Posterior cingulate gyrus (tissue), 11 donors: ENCODE measurements around the gene SMPD3.
"Not testable (repeated sequence)": the region's sequence is repeated elsewhere in the genome, so short reads cannot be mapped to it uniquely, and the experiment has no call there.

Experiments
- DNase-seq, 10 donors: peaks; one replicate each; pipeline versions ENCODE4 v3.0.0 to v3.0.0-alpha.2; 2020 to 2021; ENCODE audit warnings: mixed read lengths in 3 of 10
- intact Hi-C: fragments of 100-400 bp; cut with DNase I; formaldehyde crosslinking; loops from one replicate; pipeline ENCODE4 v1.15.1; 2023

Gene SMPD3

DNA sequence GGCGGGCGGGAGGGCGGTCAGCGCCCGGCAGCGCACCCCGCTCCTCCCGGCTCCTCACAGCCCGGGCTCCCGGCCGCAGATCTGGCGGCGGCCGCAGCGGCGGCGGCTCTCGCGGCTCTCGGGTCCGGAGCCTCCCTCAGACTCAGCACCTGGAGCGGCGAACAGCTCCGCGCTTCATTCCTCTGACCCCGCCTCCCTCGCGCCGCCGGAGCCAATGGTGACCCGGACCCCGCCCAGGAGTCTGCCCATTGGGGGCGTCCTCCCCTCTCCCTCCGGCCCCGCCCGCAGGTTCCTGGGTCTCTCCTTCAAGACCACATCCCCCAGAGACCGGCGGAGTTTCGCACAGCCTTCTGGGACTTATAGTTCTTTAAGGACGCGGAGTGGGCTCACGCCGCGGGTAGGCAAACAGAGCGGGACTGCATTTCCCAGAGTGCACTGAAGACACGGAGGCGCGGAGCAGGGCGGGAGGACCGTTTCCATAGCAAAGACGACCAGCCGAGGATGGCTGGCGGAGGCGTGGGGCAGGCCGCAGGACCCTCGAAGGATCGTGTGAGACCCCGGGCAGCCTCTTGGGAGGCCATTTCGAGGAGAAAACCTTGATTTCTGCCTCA is at the start of gene SMPD3:
Gene SMPD3 (minus strand): TSS at position 149 of the 611 bp plus-strand sequence. CDS start 76,327 bp downstream, outside the sequence.
- intact Hi-C loops: no loop called here
- peak; percentile 98 to 100 (median 100) for DNase-seq

DNA sequence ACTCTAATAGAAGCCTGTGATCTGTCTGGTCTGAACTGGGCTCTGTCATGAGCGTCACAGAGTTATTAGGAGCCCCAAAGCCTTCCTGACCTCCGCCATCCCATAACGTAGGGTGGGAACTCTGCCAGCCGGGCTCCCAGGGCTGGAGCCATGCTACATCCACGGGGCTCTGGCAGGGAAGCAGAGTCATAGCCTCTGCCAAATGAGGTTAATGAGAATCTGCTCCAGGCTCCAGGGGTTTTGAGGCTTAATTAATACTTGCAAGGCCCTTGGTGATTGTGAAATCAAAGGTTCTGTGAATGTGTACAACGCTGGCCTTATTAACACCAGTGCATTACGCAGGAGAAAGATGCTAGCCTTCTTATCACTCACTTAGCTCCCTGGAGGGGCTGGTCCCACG is 48.4 kb upstream of the SMPD3 start:
- peak in 2 of 10 donors; percentile 24 to 38 for DNase-seq
- intact Hi-C loops: no loop called here

DNA sequence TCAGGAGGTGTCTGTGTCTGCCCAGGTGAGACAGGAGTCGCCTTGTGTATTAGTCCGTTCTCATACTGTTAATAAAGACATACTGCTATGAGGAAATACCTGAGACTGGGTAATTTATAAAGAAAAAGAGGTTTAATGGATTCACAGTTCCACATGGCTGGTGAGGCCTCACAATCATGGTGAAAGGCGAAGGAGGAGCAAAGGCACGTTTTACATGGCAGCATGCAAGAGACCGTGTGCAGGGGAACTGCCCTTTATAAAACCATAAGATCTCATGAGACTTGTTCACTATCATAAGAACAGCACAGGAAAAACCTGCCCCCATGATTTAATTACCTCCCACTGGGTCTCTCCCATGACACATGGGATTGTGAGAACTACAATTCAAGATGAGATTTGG is 46.0 kb upstream of the SMPD3 start:
- DNase-seq: peak in 2 of 10 donors; percentile 14 to 21
- intact Hi-C loops: not testable (repeated sequence)

DNA sequence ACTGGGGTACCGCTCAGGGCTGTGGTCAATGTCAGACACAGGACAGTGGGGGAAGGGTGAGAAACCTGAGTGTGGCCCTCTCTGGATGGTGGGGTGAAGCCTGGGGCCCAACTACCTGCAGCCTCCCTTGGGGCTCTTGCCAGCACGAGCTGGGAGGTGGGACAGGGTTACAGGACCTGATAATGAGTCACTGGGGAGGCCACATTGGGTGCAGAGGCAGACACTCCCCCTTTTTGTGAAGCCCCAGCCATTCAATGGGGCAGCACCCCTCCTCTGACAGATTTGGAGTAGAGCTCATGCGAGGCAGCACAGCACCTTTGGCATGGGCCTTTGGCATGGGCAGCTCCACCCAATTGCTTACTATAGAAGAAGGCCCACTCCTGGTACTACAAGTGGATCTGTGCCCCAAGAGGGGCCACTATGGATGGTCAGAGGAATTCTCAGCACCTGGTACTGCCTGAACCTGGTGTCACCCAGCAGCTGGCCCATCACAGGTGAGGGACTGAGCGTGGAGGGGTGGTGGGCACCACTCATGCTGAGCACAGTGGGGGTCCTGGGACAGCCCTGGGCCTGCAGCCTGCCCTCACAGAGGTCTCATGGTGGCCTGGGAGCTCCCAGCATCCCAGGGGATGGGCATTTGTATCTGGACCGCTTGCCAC is 45.2 kb upstream of the SMPD3 start:
- DNase-seq: peak in 2 of 10 donors; percentile 63 to 64
- intact Hi-C loops: no loop called here

DNA sequence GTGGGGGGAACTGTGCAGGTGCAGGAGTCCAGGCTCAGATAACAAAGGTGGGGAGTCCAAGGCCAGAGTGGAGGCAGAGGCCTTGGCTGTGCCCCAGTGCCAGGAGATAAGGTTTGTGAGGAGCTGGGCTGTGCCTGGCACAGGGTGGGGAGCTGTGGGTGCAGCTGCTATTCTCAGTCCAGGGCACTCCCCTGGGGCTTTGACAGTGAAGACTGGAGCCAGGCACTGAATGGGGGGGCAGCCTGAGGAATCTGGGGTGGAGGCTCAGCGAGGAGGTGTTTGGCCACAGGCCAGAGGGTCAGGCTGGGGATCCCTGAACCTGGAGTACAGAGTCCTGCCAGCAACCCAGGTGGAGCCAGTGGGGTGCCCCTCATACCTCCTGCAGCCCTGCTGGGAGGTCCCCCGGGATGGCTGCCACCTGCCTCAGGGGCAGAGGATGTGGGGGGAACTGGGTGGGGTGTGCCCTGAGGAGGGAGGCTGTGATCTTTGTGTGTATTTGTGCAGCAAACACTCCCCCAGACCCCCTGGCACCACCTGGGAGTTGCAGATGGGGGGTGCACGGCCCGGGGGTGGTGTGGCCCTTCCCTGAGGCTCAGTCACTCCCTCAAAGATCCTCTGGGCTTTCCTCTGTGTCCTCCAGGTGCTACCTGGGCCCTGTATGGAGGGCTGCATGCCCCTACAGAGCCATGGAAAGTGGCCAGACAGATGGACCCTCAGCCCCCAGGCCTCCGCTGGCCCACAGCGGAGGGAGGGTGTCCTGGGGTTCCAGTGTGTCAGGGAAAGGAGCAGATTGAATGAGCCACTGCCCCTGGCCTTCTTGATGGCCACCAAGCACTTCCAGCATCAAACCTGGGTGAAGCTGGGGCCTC is 44.5 kb upstream of the SMPD3 start:
- DNase-seq: peak in 2 of 10 donors; percentile 63 to 69
- intact Hi-C loops: no loop called here

DNA sequence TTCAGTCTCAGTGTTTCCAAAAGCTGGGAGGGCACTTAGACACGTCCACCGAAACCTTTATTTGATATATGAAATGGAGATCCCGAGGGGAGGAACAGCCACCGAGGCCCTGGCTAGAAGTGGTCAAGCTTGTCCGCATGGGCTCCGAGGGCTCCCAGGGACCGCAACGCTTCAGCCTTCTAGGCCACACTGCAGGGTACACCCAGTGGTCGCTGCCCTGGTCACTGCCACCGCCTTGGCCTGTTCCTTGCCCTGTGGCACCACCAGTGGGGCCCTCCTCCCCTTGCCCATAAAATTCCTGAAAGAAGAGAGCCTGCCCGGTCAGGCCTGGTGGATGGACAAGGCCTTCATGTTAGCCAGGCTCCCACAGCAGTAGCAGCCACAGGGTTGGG is 43.8 kb upstream of the SMPD3 start:
- DNase-seq: peak in 2 of 10 donors; percentile 45 to 59
- intact Hi-C loops: no loop called here

DNA sequence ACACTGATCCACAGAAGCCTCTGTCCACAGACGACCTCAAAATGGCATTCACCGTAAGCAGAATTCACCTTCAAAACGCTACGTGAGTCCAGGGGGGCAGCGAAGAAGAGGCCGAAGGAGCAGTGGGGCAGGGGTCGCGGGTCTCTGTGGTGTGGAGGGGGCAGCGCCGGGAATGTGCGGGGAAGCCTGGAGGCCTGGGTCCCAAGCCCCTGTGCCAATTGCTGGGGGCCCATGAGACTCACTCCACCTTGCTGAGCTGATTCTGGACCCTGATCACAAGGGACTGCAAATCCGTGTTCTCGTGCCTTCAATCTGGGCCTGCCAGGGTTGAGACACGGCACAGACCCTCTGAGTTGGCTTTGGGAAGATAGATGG is 43.3 kb upstream of the SMPD3 start:
- peak in 1 of 10 donors; percentile 30 for DNase-seq
- intact Hi-C loops: no loop called here

DNA sequence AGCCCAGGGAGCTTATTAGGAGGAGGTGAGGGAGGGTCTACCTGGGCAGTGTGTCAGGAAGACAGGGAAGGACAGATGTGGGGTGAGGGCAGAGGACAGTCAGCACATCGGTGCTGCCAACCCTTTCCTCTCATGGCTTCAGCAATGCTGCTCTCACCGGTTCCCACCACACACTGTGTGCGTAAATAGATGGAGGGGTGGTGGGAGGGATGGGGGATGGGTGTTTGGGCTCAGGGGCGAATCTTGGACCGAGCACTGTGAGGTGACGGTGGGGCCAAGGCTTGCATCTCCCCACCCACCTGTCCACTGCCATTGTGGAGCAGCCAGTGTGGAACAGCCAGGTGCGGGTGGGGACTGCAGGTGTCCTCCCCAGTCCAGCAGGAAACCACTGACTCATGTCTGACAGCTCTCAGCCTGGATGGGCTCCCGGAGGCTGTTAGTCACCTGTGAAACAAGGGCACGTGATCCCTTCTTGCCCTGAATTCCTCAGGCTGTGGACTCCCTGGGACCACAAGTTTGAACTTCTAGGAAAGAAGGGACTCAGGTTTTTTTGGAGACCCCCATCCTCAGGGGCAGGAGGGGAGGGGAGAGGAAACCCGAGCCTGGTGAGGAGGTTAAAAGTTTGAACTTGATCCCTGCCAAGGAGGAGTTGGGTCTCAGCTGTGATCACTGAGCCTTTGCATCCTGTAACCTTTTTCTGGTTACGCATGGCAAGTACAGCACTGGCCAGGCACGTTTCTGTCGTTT is 42.7 kb upstream of the SMPD3 start:
- DNase-seq: peak in 5 of 10 donors; percentile 26 to 88 (median 81)
- intact Hi-C loops: no loop called here

DNA sequence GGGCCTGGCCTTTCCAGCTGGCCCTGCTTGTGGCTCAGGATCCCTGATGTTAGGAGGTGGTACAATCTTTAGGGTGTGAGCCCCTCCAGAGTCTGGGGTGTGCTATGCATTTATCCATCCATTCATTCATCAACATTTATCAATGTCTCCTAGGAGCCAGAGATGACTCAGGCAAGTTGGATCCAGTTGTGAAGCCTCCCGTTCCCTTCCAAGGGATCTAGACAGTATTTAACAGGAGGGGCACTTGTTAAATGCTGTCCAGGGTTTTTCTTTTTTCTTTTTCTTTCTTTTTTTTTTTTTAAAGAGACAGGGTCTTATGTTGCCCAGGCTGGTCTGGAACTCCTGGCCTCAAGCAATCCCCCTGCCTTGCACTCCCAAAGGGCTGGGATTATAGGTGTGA is 42.0 kb upstream of the SMPD3 start:
- intact Hi-C loops: no loop called here

DNA sequence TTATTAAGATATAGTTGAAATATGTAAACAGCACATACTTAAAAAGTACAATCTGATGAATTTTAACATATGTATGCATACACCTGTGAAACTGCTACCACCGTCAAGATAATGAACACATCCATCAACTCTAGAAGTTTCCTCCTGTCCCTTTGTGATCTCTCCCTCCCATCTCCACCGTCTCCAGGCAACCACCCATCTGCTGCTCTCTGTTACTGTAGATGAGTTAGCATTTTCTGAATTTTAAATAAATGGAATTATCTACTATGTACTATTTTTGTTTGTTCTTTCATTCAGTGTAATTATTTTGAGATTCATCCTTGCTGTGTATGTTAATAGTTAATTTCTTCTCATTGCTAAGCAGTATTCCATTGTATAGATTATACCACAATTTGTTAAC is 40.2 kb upstream of the SMPD3 start:
- intact Hi-C loops: no loop called here
- peak in 1 of 10 donors; percentile 35 for DNase-seq

More for the DNA sequence above, 42.0 kb upstream of the SMPD3 start:
- DNase-seq: peak in 1 of 10 donors; percentile 22

DNA sequence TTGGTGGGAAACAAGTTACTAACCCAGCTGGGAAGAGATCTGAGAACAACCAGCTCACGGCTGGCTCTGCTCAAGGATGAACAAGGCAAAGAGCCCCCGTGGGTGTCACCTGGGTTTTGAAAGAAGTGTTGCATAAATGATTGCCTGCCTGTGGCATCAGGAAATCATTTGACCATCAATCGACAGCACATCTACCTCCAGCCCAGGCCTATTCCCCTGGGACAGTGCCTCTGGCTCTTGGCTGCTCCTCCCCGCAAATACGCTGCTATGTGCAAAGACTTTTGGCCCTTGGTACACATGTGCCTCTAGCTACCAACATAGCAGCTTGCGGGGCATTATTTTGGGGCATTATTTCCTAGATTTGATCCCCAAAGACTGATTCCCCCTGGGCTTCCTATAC is 39.4 kb upstream of the SMPD3 start:
- peak in 1 of 10 donors; percentile 22 for DNase-seq
- intact Hi-C loops: no loop called here

DNA sequence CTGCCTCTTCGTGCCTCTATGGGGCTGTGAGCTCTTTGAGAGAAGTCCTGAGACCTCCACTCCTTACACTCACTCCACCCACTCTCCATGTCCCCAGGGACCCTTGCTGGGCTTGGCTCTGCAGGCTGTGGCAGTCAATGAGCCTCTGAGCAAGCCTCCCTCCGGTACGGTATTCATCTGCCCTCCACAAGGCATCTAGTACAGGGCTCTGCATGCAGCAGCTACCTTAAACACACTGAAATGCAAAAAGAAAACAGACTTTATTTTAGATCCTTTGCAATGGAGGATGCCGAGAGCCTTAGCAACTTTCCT is 38.9 kb upstream of the SMPD3 start:
- intact Hi-C loops: no loop called here
- peak in 1 of 10 donors; percentile 31 for DNase-seq

DNA sequence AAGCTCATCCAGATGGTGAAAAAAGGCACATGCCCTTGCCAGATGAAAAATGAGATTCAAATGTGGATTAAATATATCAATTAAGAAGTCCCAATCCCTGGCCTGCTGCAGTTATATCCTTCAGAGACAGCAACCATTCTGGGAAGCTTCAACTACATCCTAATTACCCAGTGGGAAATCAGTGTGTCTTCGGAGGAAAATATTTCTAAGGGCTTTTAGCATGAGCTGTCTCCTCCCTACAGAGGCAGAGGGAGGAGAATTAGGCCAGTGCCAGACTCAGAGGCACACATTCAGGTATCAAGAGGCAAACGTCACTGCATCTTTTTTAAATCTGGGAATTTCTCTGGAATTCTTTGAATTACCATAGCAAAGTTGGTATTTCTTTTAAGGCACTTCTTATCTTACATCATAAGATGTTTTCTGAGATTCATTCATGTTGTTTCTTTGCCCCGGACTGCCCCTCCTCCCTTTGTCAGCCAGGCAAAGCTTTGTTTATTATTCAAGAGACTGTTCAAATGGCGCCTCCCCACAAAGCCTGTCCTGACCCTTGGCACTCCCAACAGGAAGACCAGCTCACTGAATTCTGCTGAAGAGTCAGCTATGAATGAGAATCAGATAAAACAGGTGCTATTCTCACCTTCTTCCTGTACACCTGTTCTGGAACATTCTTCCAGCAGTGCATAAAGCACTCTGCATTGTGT is 38.3 kb upstream of the SMPD3 start:
- peak in 1 of 10 donors; percentile 49 for DNase-seq
- intact Hi-C loops: no loop called here

DNA sequence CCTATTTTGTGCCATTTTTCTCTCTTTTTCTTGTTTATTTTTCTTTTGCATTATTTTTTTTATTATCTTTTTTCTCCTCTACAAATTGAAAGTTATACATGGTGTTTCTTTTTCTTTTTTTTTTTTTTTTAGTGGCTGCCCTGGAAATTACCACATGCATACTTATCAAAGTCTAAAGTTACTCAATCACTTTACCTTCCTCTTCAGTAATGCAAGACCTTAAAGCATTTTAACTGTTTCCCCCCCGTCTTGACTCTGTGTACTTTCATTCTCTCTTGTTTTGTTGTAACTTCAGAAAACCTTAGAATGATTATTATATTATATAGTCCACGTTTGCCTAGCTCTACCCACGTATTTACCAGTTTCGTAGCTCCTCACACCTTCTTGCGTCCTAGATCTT is 33.3 kb upstream of the SMPD3 start:
- intact Hi-C loops: no loop called here

DNA sequence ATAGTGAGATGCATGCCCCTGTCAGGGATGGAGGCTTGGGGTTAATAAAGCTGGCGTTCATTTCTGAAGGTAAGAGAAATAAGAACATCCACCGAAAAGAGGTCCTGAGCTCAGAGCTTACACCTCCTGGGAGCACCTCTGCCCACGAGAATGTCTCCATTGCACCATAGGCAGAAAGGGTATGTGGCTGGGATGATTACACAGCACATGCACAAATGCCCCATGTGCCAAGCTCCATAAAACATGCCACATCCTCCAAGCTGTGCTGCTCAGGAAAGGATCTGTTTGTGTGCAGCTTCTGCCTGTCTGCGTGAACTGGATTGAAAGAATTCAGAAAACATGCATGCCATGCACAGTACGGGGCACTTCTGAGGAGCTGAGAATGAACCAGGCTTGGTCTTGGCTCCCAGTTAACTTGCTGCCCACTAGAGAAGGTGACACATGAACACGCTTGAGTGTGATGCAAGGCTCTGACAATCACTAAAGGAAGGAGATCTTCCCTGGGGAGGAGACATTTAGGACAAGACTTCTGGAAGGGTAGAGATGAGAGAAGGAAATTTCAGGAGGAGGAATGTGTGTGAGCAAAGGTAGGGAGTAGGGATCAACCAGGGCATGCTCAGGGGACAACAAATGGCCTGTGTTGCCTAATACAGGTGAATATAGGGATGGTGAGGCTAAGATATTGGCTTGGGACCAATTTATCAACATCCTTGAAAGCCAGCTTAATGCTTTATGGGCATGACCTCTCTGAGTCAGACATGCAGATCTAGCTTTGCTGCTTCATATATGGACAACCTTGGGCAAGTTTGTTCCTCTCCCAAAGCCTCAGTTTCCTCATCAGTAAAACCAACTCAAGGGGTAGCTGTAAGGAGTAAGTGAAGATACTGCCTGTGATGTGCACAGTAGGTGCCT is 32.0 kb upstream of the SMPD3 start:
- intact Hi-C loops: no loop called here
- no peak for DNase-seq

More for the DNA sequence above, 33.3 kb upstream of the SMPD3 start:
- DNase-seq: no peak

DNA sequence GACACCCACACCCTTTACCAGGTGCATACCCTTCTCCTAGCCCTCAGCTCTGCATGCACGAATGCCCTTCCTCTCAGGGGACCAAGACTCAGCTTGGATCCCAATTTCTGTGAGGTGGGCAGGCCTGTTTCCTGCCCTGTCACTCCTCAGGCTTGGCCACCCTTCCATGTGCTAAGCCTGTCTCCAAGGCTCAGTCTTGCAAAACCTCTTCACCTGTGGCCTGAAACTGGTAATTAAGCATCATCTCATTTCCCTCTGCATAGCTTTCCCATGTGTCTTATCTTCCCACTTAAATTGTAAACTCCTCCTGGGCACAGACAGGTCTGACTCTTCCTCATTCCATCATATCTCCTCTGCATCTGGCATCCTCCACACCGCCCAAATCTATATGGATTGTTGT is 31.0 kb upstream of the SMPD3 start:
- intact Hi-C loops: no loop called here
- DNase-seq: no peak

DNA sequence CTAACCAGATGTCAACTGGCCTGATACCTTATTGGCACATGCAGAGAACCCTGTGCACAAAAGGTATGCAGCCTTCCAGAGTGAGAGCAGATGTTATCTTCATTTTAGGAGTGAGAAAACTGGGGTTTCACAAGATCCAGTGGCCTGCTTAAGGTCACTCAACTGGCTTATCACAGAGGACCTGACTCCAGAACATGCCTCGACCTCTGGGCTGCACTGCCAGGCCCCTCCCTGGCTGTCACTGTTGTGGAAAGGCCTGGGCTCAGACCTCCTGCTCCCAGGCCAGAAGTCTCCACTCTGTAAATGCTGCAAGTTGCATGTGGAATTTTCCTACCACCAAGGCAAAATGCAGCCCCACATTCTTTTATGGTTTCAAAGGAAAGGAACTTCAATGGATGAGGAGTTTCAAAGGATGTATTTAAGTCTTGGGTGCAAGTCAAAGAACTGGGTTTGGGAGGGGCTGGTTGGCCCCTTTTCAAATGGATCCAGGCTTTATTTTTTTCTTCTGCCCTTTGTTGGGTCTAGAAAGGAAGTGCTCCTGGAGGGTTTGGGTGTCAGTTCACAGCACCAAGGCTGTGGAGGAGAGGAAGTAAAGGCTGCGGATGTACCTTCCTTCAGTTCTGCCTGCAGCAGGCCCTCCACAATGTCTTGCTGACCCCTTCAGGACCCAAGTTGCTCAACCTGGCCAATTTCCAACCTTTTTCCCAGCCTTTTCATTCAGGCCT is 30.4 kb upstream of the SMPD3 start:
- DNase-seq: peak in 1 of 10 donors; percentile 53
- intact Hi-C loops: no loop called here

DNA sequence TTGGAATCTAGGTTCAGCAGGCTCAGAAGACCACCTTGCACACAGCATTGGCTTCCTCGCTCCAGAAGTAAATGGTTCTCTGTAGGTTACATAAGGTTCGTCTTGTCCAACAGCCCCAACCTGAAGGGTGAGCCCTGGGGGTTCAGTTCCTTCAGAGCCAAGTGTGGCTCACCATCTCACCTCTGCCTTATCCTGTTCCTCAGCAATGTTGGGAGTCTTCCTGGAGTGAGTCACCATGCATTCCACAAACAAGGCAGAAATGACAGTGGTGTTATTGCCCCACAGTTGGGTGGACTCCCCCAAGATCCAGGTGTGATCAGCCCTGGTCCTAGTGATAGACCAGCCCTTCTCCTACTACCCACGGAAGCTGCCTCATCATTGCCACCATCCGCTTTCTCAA is 26.8 kb upstream of the SMPD3 start:
- no peak for DNase-seq

More for the DNA sequence above, 26.8 kb upstream of the SMPD3 start:
- intact Hi-C loops: no loop called here
